ENCODE measurements around the gene KCTD5.

DNA sequence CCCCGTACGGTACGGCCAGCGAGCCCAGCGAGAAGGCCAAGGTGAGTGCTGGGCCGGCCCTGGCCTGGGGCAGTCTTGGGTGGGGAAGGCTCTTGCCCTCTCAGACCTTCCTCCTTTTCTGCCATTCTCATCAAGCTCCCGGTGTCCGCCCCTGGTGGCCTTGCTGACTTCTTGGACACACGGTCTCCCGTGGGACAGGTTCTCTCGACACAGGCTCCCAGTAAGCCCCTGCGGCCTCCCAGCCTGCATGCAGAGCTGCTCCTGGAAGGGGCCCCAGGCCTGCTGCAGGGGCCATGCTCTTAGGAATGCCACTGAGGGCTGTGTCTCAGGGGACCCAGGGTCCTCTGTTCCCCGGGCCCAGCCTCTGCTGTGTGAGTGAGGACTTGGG lies 20.1 kb downstream of the KCTD5 start:
- TF ChIP-seq, protein P1, sequence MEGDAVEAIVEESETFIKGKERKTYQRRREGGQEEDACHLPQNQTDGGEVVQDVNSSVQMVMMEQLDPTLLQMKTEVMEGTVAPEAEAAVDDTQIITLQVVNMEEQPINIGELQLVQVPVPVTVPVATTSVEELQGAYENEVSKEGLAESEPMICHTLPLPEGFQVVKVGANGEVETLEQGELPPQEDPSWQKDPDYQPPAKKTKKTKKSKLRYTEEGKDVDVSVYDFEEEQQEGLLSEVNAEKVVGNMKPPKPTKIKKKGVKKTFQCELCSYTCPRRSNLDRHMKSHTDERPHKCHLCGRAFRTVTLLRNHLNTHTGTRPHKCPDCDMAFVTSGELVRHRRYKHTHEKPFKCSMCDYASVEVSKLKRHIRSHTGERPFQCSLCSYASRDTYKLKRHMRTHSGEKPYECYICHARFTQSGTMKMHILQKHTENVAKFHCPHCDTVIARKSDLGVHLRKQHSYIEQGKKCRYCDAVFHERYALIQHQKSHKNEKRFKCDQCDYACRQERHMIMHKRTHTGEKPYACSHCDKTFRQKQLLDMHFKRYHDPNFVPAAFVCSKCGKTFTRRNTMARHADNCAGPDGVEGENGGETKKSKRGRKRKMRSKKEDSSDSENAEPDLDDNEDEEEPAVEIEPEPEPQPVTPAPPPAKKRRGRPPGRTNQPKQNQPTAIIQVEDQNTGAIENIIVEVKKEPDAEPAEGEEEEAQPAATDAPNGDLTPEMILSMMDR (conservative IDR thresholded peaks at IDR 0.05 in 1 of 2, IDR thresholded peaks at IDR 0.05 in 1 of 2; ENCODE audit: extremely low read depth in 1 of 2, insufficient read depth in 1 of 2, low read depth in 1 of 2, low read length in 2 of 2) = no peak
- no peak for TF ChIP-seq EZH2 (IDR thresholded peaks at IDR 0.05; ENCODE audit: borderline replicate concordance, low read length)
